K562 (cell line): Measurements from ENCODE around the gene PPP2R3B. TPM values are rescaled to one million over a fixed set of nuclear protein-coding genes. Genes with fewer than 3 reads are reported as not detected.

Experiments
- ATAC-seq: fragments of 200-7000 bp; cut with Tn5 transposase; 3 replicates; pipeline ENCODE4 v1.9.1; 2020; ENCODE audit warnings: moderate library complexity
- BruUV-seq: library from RNA; stranded (reverse); fragments of 400-500 nt; replicated peaks from 2 replicates; lab custom pipeline; 2021; lab: Mats Ljungman, UMichigan
- CTCF ChIA-PET: fragments of 300-600 bp; formaldehyde crosslinking; extraction: SDS; loops from one replicate; lab custom pipeline; 2021; ENCODE audit warnings: low intra/inter-chr PET ratio; lab: Yijun Ruan, JAX
- POLR2A ChIA-PET: fragments of 300-600, 350-650 bp; sonication (Branson Sonifier 250); formaldehyde crosslinking; extraction: SDS; loops from one replicate; lab custom pipeline; 2021; ENCODE audit warnings: antibody characterized with exemption, inconsistent platforms; lab: Yijun Ruan, JAX
- DNase-seq, 4 experiments: peaks; one replicate each; pipeline versions ENCODE4 v3.0.0 to v3.0.0-alpha.2; 2011 to 2018; ENCODE audit warnings: low spot score in 3 of 4, mixed read lengths in 3 of 4; ENCODE audit errors: extremely low read depth in 1 of 4
- FAIRE-seq: peaks from 2 replicates; lab custom pipeline; 2011; peaks lifted over from hg19 to GRCh38; lab: Jason Lieb, UNC
- H2AFZ ChIP-seq: 2 replicates; pipeline ENCODE4 v1.6.0; 2011; ENCODE audit warnings: low read depth, low read length, control low read depth, inconsistent platforms
- H3K27ac ChIP-seq: fragments of 200-600 bp; 3 replicates; pipeline ENCODE4 v1.8.0; 2011; ENCODE audit warnings: low read depth, mild to moderate bottlenecking, control low read depth, inconsistent platforms, low read length, moderate library complexity, mixed read lengths; ENCODE audit errors: extremely low read depth
- H3K27me3 ChIP-seq, 2 experiments: fragments of 300-600 bp in 1 of 2; 2 replicates in 1 of 2; 3 replicates in 1 of 2; pipeline versions ENCODE4 v1.6.0 to v1.8.0; 2011; ENCODE audit warnings: inconsistent platforms in 2 of 2, low read length in 2 of 2, mild to moderate bottlenecking in 1 of 2, mixed read lengths in 1 of 2, moderate library complexity in 1 of 2; ENCODE audit not compliant: control insufficient read depth in 2 of 2, insufficient read depth in 2 of 2
- H3K36me3 ChIP-seq: fragments of 300-600 bp; 3 replicates; pipeline ENCODE4 v1.8.0; 2011; ENCODE audit warnings: mild to moderate bottlenecking, low read length, inconsistent platforms; ENCODE audit not compliant: control insufficient read depth, insufficient read depth
- H3K4me1 ChIP-seq, 2 experiments: fragments of 200-600 bp in 1 of 2; replicated peaks in 1 of 2; 2 replicates in 1 of 2; 3 replicates in 1 of 2; pipeline versions ENCODE4 v1.5.1 to v1.8.0; 2011; ENCODE audit warnings: inconsistent platforms in 2 of 2, low read length in 2 of 2, mild to moderate bottlenecking in 1 of 2, mixed read lengths in 1 of 2, moderate library complexity in 1 of 2; ENCODE audit not compliant: control insufficient read depth in 2 of 2, insufficient read depth in 2 of 2
- H3K4me2 ChIP-seq: 2 replicates; pipeline ENCODE4 v1.6.1; 2011; ENCODE audit warnings: low read length, control low read depth, inconsistent platforms, mixed read lengths; ENCODE audit not compliant: insufficient read depth
- H3K4me3 ChIP-seq: fragments of 200-600 bp; sonication (generic), shearing (Covaris generic); 2 replicates; pipeline ENCODE4 v1.5.1; 2016; ENCODE audit warnings: control low read depth, inconsistent platforms
- H3K79me2 ChIP-seq: fragments of 200-600 bp; 3 replicates; pipeline ENCODE4 v1.8.0; 2011; ENCODE audit warnings: low read length, inconsistent platforms; ENCODE audit not compliant: control insufficient read depth, insufficient read depth
- H3K9ac ChIP-seq, 2 experiments: 2 replicates each; pipeline versions ENCODE4 v1.6.0 to v1.6.1; 2011; ENCODE audit warnings: low read depth in 2 of 2, low read length in 2 of 2, control low read depth in 1 of 2, inconsistent platforms in 1 of 2, mild to moderate bottlenecking in 1 of 2, mixed read lengths in 1 of 2; ENCODE audit not compliant: insufficient read depth in 1 of 2
- H3K9me1 ChIP-seq: one replicate; pipeline ENCODE4 v1.6.0; 2011; ENCODE audit warnings: inconsistent platforms, mild to moderate bottlenecking, low read length, moderate library complexity; ENCODE audit not compliant: control insufficient read depth, insufficient read depth
- H3K9me3 ChIP-seq: replicated peaks from 2 replicates; pipeline ENCODE4 v1.5.1; 2011; ENCODE audit warnings: low read depth, low read length, inconsistent platforms; ENCODE audit not compliant: control insufficient read depth, insufficient read depth
- H4K20me1 ChIP-seq: replicated peaks from 2 replicates; pipeline ENCODE4 v1.6.1; 2011; ENCODE audit warnings: low read length, inconsistent platforms, mixed read lengths; ENCODE audit not compliant: control insufficient read depth, insufficient read depth
- POLR2G ChIP-seq: fragments of 200-400 bp; formaldehyde crosslinking; IDR thresholded peaks from 2 replicates; pipeline ENCODE4 v1.6.1; 2017; ENCODE audit warnings: low read depth, mild to moderate bottlenecking, antibody characterized with exemption, low read length, moderate library complexity
- ZNF174 ChIP-seq: fragments of 250-450 bp; sonication (Bioruptor Pico); IDR thresholded peaks from 2 replicates; pipeline ENCODE4 v1.4.0; 2020; ENCODE audit warnings: mild to moderate bottlenecking
- WGBS: fragments of 100-300 bp; shearing (Covaris generic); methylation state at CpG from one replicate; pipeline ENCODE4 v1.1.6; 2016; ENCODE audit warnings: low coverage, mixed read lengths; ENCODE audit not compliant: insufficient coverage; ENCODE audit errors: missing lambda C conversion rate; 5-methylcytosine and 5-hydroxymethylcytosine counted together
- in situ Hi-C: fragments of 300-500 bp; cut with MboI; formaldehyde crosslinking; loops from 4 replicates; pipeline ENCODE4 v1.15.0; 2018; ENCODE audit warnings: inconsistent platforms, mixed read lengths
- intact Hi-C: fragments of 100-400 bp; cut with micrococcal nuclease; formaldehyde crosslinking; loops from 2 replicates; pipeline ENCODE4 v1.14.2; 2022
- polyA plus RNA-seq, 8 experiments: library from polyadenylated mRNA; depleted of rRNA in 4 of 8; stranded (reverse) in 5 of 8; unstranded in 3 of 8; fragments of >200 nt; fragmentation: Nextera tagmentation in 2 of 8; fragmentation: Illumina TruSeq in 1 of 8; extraction: Ambion mirVana in 2 of 8; extraction: Trizol in 1 of 8; gene quantifications; 2 replicates each; pipeline versions ENCODE4 v1.2.1 to v1.2.3, GENCODE V29; 2011 to 2014; ENCODE audit warnings: inconsistent platforms in 1 of 8, missing spikeins in 1 of 8
- total RNA-seq, 7 experiments: library from RNA; depleted of rRNA in 6 of 7; stranded (reverse); fragments of >200 nt in 6 of 7; fragmentation: Illumina TruSeq in 2 of 7; extraction: Trizol in 2 of 7; gene quantifications; 2 replicates each; pipeline versions ENCODE4 v1.2.1 to v1.2.3, GENCODE V29; 2011 to 2021; ENCODE audit warnings: low replicate concordance in 1 of 7
- TF ChIP-seq, protein P1 (sequence below), 2 experiments: fragments of 250-450 bp in 1 of 2; fragments of 450-650 bp in 1 of 2; sonication (Bioruptor Pico) in 1 of 2; IDR thresholded peaks; 2 replicates each; pipeline versions ENCODE4 v1.6.1 to v1.8.0; 2016 to 2021; ENCODE audit warnings: mild to moderate bottlenecking in 2 of 2, moderate library complexity in 2 of 2, missing compliant biosample characterization in 1 of 2, missing genetic modification characterization in 1 of 2

PPP2R3B gene
- total and polyA plus RNA-seq, 9 of the 15 experiments (the other 6 are each of a cell fraction or from before 2014, with no cell fraction given): 0.04 to 18.2 (median 8.2) TPM; not detected in 1

DNA sequence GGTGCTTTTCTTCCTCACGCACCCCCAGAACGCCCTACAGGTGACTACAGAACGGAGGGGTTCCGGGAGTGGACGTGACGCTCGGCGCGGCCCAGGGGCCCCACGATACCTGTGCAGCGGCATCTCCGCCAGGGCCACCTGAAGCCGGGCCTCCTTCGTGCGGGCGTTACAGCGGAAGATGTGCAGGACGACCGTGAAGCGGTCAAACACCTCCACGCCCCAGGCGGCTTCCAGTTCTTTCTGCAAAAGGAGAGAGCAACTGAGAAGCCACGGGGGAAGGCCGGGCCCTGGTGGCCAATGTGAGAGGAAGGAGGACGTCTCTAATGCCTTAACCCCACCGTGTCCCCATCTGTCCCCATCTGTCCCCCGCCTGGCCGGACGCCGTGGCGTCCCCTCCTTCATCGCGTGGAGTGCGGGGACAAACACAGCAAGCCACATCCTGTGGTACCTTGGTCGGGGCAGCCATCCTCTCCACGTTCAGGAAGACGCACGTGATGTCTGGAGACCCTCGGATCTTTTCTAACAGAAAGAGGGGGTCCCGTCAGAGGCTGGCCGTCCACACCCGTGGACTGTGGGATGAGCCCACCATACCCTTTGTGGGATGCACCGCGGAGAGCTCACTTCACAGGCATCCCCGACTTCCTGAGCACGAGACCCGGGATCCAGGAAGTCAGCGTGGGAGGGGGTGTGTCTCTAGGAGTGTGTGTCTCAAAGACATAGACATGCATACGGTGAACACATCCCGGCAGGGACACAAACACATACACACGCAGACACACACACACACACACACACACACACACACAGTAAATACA, 71.7 kb downstream of the PPP2R3B start:
- ChIA-PET CTCF (no interaction called here), POLR2A (no interaction called here)
- in situ Hi-C loops: no loop called here
- DNase-seq (no peak), FAIRE-seq (no peak), ATAC-seq (no peak)
- Histone ChIP-seq H3K4me3 (no peak overlapping the region), H3K36me3 (peaks cover 53% of the 10 kb centered on the region; the same call in 2 of the 3 replicates), H3K79me2 (peaks cover 22% of the 10 kb centered on the region), H3K27me3 (no peaks in the 10 kb centered on the region), H3K9me1 (no peaks in the 10 kb centered on the region), H3K4me1 (peaks cover 0 to 26% of the 10 kb centered on the region in 2 experiments; a peak in 2 of 5 replicates), H3K27ac (no peak overlapping the region), H3K9me3 (no peaks in the 10 kb centered on the region), H3K4me2 (no peak overlapping the region), H3K9ac (no peak overlapping the region), H4K20me1 (no peaks in the 10 kb centered on the region), H2AFZ (no peak overlapping the region)
- TF ChIP-seq POLR2G: peak; percentile 0; the same call in 1 of the 2 replicates
- TF ChIP-seq ZNF174: no peak
- TF ChIP-seq, protein P1, sequence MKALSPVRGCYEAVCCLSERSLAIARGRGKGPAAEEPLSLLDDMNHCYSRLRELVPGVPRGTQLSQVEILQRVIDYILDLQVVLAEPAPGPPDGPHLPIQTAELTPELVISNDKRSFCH (CRISPR knock-in tag; IDR thresholded peaks at IDR 0.05): no peak
- TF ChIP-seq, protein P1 (tag; IDR thresholded peaks at IDR 0.05): no peak
- intact Hi-C loops: no loop called here
- 96% methylated on average over 22 of the region's 51 CpGs for WGBS
- BruUV-seq: no TSS peak
